ENCODE data around the gene SPATA13. TPM values are rescaled to one million over a fixed set of nuclear protein-coding genes. Genes with fewer than 3 reads are reported as not detected.
"Not testable (repeated sequence)": the region's sequence is repeated elsewhere in the genome, so short reads cannot be mapped to it uniquely, and the experiment has no call there.

SPATA13 gene
- total RNA-seq, 1 donor from 2014 or later = 8.4 TPM

DNA sequence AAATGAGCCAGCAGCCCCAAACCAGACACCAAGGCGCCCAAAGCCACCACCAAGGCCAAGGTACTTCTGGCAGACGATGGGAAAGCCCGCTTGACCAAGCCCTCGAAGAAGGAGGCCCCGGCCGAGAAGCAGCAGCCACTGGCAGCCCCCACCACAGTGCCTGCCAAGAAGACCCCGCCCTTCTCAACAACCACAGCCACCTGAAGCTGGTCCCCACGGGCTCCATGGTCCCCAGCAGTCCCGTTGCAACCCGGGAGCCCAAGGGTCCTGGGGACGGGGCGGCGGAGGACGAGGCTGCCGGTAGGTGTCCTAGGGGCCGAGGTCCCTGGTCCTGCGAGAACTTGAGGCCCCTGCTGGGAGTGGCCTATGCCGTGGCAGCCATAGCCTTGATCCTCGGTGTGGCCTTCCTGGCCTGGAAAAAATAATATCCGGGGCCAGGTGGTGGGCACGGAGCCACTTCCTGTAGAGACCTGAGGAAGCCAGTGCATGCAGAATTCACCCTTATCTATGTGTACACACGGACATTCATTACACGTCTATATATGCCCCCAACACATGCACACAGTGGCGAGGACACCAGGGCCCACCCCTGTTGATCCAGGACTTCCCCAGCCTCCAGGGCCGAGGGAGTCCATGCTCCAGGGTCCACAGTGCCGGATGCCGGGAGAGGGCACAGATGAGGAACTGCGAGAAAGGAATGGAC is 162.7 kb downstream of the SPATA13 start:
- peaks cover 33% of the 10 kb centered on the region for H3K27me3 ChIP-seq (ENCODE audit: low read depth)
- intact Hi-C loops (cut with micrococcal nuclease) = no loop called here

DNA sequence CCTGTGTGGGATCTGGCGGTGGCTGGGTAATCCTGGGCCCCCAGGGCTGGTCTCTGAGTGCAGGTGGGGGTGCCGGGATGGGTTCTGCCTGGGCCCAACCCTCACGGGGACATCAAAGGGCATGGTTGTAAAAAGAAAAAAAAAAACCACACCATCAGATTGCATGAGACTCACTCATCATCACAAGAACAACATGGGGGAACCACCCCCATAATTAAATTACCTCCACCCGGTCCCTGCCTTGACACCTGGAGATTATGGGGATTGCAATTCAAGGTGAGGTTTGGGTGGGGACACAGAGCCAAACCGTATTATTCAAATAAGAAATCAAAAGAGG is 163.2 kb downstream of the SPATA13 start:
- DNase-seq = no peak
- no peak overlapping the region for H3K4me3 ChIP-seq
- no peaks in the 10 kb centered on the region for H3K4me1 ChIP-seq
- no peaks in the 10 kb centered on the region for H3K36me3 ChIP-seq
- no peaks in the 10 kb centered on the region for H3K9me3 ChIP-seq (replicated peaks)
- TF ChIP-seq, protein P1, sequence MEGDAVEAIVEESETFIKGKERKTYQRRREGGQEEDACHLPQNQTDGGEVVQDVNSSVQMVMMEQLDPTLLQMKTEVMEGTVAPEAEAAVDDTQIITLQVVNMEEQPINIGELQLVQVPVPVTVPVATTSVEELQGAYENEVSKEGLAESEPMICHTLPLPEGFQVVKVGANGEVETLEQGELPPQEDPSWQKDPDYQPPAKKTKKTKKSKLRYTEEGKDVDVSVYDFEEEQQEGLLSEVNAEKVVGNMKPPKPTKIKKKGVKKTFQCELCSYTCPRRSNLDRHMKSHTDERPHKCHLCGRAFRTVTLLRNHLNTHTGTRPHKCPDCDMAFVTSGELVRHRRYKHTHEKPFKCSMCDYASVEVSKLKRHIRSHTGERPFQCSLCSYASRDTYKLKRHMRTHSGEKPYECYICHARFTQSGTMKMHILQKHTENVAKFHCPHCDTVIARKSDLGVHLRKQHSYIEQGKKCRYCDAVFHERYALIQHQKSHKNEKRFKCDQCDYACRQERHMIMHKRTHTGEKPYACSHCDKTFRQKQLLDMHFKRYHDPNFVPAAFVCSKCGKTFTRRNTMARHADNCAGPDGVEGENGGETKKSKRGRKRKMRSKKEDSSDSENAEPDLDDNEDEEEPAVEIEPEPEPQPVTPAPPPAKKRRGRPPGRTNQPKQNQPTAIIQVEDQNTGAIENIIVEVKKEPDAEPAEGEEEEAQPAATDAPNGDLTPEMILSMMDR (IDR thresholded peaks at IDR 0.05; ENCODE audit: borderline replicate concordance) = no peak
- intact Hi-C loops (cut with micrococcal nuclease) = no loop called here
- H3K27me3 ChIP-seq (ENCODE audit: low read depth) = peaks cover 34% of the 10 kb centered on the region
- H3K27ac ChIP-seq (replicated peaks) = no peak overlapping the region

More for the DNA sequence above, 162.7 kb downstream of the SPATA13 start:
- TF ChIP-seq, protein P1 (IDR thresholded peaks at IDR 0.05; ENCODE audit: borderline replicate concordance) = no peak
- H3K4me3 ChIP-seq = no peak overlapping the region
- no peaks in the 10 kb centered on the region for H3K36me3 ChIP-seq
- no peaks in the 10 kb centered on the region for H3K9me3 ChIP-seq (replicated peaks)
- no peak overlapping the region for H3K27ac ChIP-seq (replicated peaks)
- DNase-seq = no peak
- no peaks in the 10 kb centered on the region for H3K4me1 ChIP-seq

DNA sequence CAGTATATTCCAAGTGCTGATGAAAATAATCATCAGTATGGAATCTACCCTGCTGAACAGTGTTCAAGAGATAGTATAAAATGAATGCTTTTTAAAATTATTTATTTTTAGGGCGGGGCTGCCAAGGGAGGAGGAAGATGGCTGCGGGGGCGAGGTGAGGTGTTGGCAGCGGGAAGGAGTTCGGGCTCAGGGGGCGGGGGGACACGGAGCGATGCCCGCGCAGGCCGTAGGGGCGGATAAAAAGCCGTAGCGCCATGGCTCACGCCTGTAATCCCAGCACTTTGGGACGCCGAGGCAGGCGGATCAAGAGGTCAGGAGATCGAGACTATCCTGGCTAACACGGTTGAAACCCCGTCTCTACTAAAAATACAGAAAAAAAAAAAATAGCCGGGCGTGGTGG is 167.1 kb downstream of the SPATA13 start:
- H3K36me3 ChIP-seq; H3K9me3 ChIP-seq (replicated peaks); intact Hi-C loops (cut with micrococcal nuclease); H3K4me1 ChIP-seq; H3K27ac ChIP-seq (replicated peaks); DNase-seq; H3K4me3 ChIP-seq: not testable (repeated sequence)
- H3K27me3 ChIP-seq (ENCODE audit: low read depth) = peaks cover 34% of the 10 kb centered on the region

DNA sequence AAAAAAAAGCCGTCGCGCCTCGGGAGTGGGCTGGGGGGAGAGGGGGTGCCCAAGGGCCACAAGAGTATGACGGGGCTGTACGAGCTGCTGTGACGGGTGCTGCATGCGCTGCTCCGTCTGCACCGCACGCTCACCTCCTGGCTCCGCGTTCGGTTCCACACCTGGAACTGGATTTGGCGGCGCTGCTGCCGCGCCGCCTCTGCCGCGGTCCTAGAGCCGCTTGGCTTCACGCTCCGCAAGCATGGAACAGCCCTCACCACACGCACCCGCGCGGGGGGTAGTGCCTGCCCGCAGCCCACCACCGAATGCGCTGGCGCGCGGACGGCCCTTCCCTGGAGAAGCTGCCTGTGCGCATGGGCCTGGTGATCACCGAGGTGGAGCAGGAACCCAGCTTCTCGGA is 167.6 kb downstream of the SPATA13 start:
- Histone ChIP-seq H3K9me3 (replicated peaks) (no peaks in the 10 kb centered on the region), H3K4me3 (no peak overlapping the region), H3K36me3 (no peaks in the 10 kb centered on the region), H3K27ac (replicated peaks) (no peak overlapping the region), H3K27me3 (ENCODE audit: low read depth) (peaks cover 31% of the 10 kb centered on the region), H3K4me1 (no peaks in the 10 kb centered on the region)
- intact Hi-C loops (cut with micrococcal nuclease) = no loop called here
- TF ChIP-seq, protein P1 (IDR thresholded peaks at IDR 0.05; ENCODE audit: borderline replicate concordance) = no peak
- no peak for DNase-seq

DNA sequence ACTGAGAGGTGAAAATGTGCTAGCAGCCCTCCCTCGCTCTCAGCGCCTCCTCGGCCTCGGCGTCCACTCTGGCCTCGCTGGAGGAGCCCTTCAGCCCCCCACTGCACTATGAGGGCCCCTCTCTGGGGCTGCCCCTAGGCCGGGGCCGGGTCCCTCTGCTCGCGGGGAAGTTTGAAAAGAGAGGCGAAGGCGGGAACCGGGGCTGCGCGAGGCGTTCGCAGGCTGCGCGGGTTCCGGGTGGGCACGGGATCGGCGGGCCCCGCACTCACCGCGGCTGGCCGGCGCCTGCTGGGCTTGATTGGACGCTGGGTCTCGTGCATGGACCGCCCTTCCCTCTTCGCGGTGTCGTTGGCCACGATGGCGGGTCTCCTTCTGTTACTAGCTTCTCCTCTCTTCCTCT is 178.2 kb downstream of the SPATA13 start:
- Histone ChIP-seq H3K4me1 (no peaks in the 10 kb centered on the region), H3K27ac (replicated peaks) (no peak overlapping the region), H3K4me3 (no peak overlapping the region), H3K36me3 (no peaks in the 10 kb centered on the region), H3K27me3 (ENCODE audit: low read depth) (peaks cover 27% of the 10 kb centered on the region), H3K9me3 (replicated peaks) (no peaks in the 10 kb centered on the region)
- DNase-seq = no peak
- TF ChIP-seq, protein P1 (IDR thresholded peaks at IDR 0.05; ENCODE audit: borderline replicate concordance) = no peak
- intact Hi-C loops (cut with micrococcal nuclease) = no loop called here

- Histone ChIP-seq H3K4me3 (no peak overlapping the region), H3K27ac (replicated peaks) (no peak overlapping the region), H3K36me3 (no peaks in the 10 kb centered on the region), H3K9me3 (replicated peaks) (no peaks in the 10 kb centered on the region), H3K4me1 (no peaks in the 10 kb centered on the region), H3K27me3 (ENCODE audit: low read depth) (peaks cover 24% of the 10 kb centered on the region)
- no peak for DNase-seq
- intact Hi-C loops (cut with micrococcal nuclease) = no loop called here
- TF ChIP-seq, protein P1 (IDR thresholded peaks at IDR 0.05; ENCODE audit: borderline replicate concordance) = no peak
These were observed 179.6 kb downstream of the SPATA13 start for GRCh38 chr13:24339937-24340607.

All from left ventricle myocardium inferior (tissue), 1 donor.